Breast epithelium (tissue), 4 donors: ENCODE results near the gene PPDPF. TPM values are rescaled to one million over a fixed set of nuclear protein-coding genes. Genes with fewer than 3 reads are reported as not detected.

Experiments
- DNase-seq, 2 donors: peaks; one replicate each; pipeline ENCODE4 v3.0.0-alpha.2; 2019; ENCODE audit warnings: low spot score in 2 of 2
- H3K27ac ChIP-seq, 2 donors: fragments of 200-600 bp; sonication (generic) in 1 of 2; one replicate each; pipeline ENCODE4 v1.5.1; 2016 to 2019; ENCODE audit warnings: mild to moderate bottlenecking in 1 of 2
- H3K27me3 ChIP-seq, 2 donors: fragments of 200-600 bp; sonication (generic) in 1 of 2; one replicate each; pipeline versions ENCODE4 v1.5.1 to v1.6.0; 2017 to 2019; ENCODE audit warnings: control low read depth in 1 of 2, mild to moderate bottlenecking in 1 of 2
- H3K36me3 ChIP-seq: fragments of 200-600 bp; one replicate; pipeline ENCODE4 v1.5.1; 2019
- H3K4me1 ChIP-seq, 2 donors: fragments of 200-600 bp; sonication (generic); one replicate each; pipeline ENCODE4 v1.5.1; 2016 to 2019; ENCODE audit warnings: control low read depth in 1 of 2
- H3K4me3 ChIP-seq, 3 donors: fragments of 200-600 bp; sonication (generic); 1 replicate in 2 of 3; 2 replicates in 1 of 3; pipeline ENCODE4 v1.5.1; 2016 to 2019; ENCODE audit warnings: mild to moderate bottlenecking in 3 of 3, moderate library complexity in 2 of 3
- H3K9me3 ChIP-seq, 2 donors: fragments of 200-600 bp; sonication (generic) in 1 of 2; one replicate each; pipeline ENCODE4 v1.5.1; 2016 to 2019; ENCODE audit warnings: control low read depth in 1 of 2
- POLR2A ChIP-seq: fragments of 450-650 bp; IDR thresholded peaks from one replicate; pipeline ENCODE4 v1.6.1; 2016; ENCODE audit warnings: antibody characterized with exemption, mild to moderate bottlenecking, moderate library complexity
- POLR2AphosphoS5 ChIP-seq, 3 donors: sonication (generic); formaldehyde crosslinking; IDR thresholded peaks; one replicate each; pipeline ENCODE4 v1.6.1; 2017; ENCODE audit warnings: antibody characterized with exemption in 3 of 3
- intact Hi-C: fragments of 100-400 bp; cut with DNase I; formaldehyde crosslinking; loops from one replicate; pipeline ENCODE4 v1.15.1; 2023; ENCODE audit warnings: low total_unique reads
- total RNA-seq, 3 donors: library from RNA; depleted of rRNA; stranded (reverse); fragments of >200 nt; gene quantifications; one replicate each; pipeline ENCODE4 v1.1.0, GENCODE V29; 2016
- TF ChIP-seq, protein P1 (sequence below), 3 donors: fragments of 450-650 bp; IDR thresholded peaks; one replicate each; pipeline ENCODE4 v1.5.1; 2016 to 2017; ENCODE audit warnings: antibody characterized with exemption in 3 of 3, mild to moderate bottlenecking in 3 of 3, moderate library complexity in 3 of 3

PPDPF gene
- total RNA-seq, 3 donors from 2014 or later: 71.8 to 151 (median 133) TPM

DNA sequence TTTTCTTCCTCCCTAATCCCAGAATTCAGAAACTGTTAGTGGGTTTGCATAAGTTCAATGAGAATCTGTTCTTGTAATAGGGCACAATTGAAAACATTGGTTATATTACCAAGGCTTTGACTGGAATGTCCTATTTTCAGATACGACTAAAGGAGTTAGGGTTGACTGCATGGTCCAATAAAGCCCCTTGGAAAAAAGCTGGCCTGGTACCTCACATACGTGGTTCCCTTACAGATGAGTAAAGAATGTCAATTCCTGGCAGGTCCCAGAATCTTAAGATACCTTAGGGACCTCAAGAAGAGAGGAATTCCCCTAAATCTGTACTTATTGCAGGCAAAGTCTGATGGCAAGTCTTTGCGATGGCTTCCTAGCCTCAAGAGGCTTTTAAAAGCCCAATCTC is 4.6 kb downstream of the PPDPF start:
- DNase-seq: no peak
- H3K4me3 ChIP-seq: no peak overlapping the region
- H3K9me3 ChIP-seq: peaks cover 0 to 9% of the 10 kb centered on the region in 2 donors
- intact Hi-C loops: no loop called here
- no peak overlapping the region for H3K27ac ChIP-seq
- TF ChIP-seq, protein P1, sequence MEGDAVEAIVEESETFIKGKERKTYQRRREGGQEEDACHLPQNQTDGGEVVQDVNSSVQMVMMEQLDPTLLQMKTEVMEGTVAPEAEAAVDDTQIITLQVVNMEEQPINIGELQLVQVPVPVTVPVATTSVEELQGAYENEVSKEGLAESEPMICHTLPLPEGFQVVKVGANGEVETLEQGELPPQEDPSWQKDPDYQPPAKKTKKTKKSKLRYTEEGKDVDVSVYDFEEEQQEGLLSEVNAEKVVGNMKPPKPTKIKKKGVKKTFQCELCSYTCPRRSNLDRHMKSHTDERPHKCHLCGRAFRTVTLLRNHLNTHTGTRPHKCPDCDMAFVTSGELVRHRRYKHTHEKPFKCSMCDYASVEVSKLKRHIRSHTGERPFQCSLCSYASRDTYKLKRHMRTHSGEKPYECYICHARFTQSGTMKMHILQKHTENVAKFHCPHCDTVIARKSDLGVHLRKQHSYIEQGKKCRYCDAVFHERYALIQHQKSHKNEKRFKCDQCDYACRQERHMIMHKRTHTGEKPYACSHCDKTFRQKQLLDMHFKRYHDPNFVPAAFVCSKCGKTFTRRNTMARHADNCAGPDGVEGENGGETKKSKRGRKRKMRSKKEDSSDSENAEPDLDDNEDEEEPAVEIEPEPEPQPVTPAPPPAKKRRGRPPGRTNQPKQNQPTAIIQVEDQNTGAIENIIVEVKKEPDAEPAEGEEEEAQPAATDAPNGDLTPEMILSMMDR (IDR thresholded peaks at IDR 0.05): no peak
- TF ChIP-seq POLR2A: no peak
- TF ChIP-seq POLR2AphosphoS5 (IDR thresholded peaks at IDR 0.05): no peak
- peaks cover 0 to 15% of the 10 kb centered on the region in 2 donors for H3K4me1 ChIP-seq
- H3K27me3 ChIP-seq: no peaks in the 10 kb centered on the region
- no peaks in the 10 kb centered on the region for H3K36me3 ChIP-seq

DNA sequence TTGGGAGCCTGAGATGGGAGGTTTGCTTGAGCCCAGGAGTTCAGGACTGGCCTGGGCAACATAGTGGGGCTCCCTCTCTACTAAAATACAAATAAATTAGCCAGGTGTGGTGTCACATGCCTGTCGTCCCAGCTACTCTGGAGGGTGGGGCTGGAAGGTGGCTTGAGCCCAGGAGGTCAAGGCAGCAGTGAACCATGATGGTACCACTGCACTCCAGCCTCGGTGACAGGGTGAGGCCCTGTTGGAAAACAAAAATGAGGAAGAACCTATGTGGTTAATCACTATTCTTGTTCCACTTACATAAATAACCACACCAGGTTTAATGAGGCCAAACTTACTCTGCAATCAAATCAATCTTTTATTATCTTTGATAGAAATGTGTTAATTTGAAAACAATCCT is 5.4 kb downstream of the PPDPF start:
- H3K27me3 ChIP-seq: peaks cover 0 to 4% of the 10 kb centered on the region in 2 donors
- H3K27ac ChIP-seq: no peak overlapping the region
- no peak for TF ChIP-seq POLR2A
- TF ChIP-seq POLR2AphosphoS5 (IDR thresholded peaks at IDR 0.05): no peak
- TF ChIP-seq, protein P1 (IDR thresholded peaks at IDR 0.05): no peak
- H3K36me3 ChIP-seq: no peaks in the 10 kb centered on the region
- DNase-seq: no peak
- intact Hi-C loops: no loop called here
- peaks cover 0 to 15% of the 10 kb centered on the region in 2 donors for H3K4me1 ChIP-seq
- no peak overlapping the region for H3K4me3 ChIP-seq
- H3K9me3 ChIP-seq: peaks cover 0 to 9% of the 10 kb centered on the region in 2 donors

- no peaks in the 10 kb centered on the region for H3K36me3 ChIP-seq
- H3K4me3 ChIP-seq: no peak overlapping the region
- no peak for DNase-seq
- peaks cover 0 to 9% of the 10 kb centered on the region in 2 donors for H3K4me1 ChIP-seq
- intact Hi-C loops: no loop called here
- H3K9me3 ChIP-seq: peaks cover 0 to 9% of the 10 kb centered on the region in 2 donors
- peaks cover 0 to 4% of the 10 kb centered on the region in 2 donors for H3K27me3 ChIP-seq
- H3K27ac ChIP-seq: no peak overlapping the region
- TF ChIP-seq, protein P1 (IDR thresholded peaks at IDR 0.05): no peak
- TF ChIP-seq POLR2A (no peak), POLR2AphosphoS5 (IDR thresholded peaks at IDR 0.05) (no peak)
These were observed 6.6 kb downstream of the PPDPF start for GRCh38 chr20:63527184-63527583.

GRCh38 chr20:63529180-63529860 is 8.8 kb downstream of the PPDPF start:
- DNase-seq: no peak
- H3K9me3 ChIP-seq: no peaks in the 10 kb centered on the region
- H3K4me1 ChIP-seq: peaks cover 0 to 4% of the 10 kb centered on the region in 2 donors
- H3K27ac ChIP-seq: no peak overlapping the region
- no peaks in the 10 kb centered on the region for H3K36me3 ChIP-seq
- intact Hi-C loops: no loop called here
- TF ChIP-seq POLR2AphosphoS5 (IDR thresholded peaks at IDR 0.05) (no peak), POLR2A (no peak)
- TF ChIP-seq, protein P1 (IDR thresholded peaks at IDR 0.05): no peak
- H3K27me3 ChIP-seq: peaks cover 4 to 7% of the 10 kb centered on the region in 2 donors
- H3K4me3 ChIP-seq: no peak overlapping the region
